Type B pancreatic cell (in vitro differentiated cells): ENCODE results near the gene DSCAML1. TPM values are rescaled to one million over a fixed set of nuclear protein-coding genes. Genes with fewer than 3 reads are reported as not detected.

Experiments used
- DNase-seq: peaks from one replicate; pipeline ENCODE4 v3.0.0; 2021; ENCODE audit warnings: mixed read lengths; ENCODE audit not compliant: unreplicated experiment; ENCODE audit errors: extremely low spot score
- H3K27ac Mint-ChIP-seq: 2 replicates; pipeline ENCODE4 v1.8.0; 2021; ENCODE audit warnings: mild to moderate bottlenecking, mixed read lengths
- H3K27me3 Mint-ChIP-seq: 2 replicates; pipeline ENCODE4 v1.8.0; 2021; ENCODE audit warnings: mixed read lengths
- H3K36me3 Mint-ChIP-seq: 2 replicates; pipeline ENCODE4 v1.8.0; 2021; ENCODE audit warnings: mixed read lengths
- H3K4me1 Mint-ChIP-seq: one replicate; pipeline ENCODE4 v1.8.0; 2021; ENCODE audit warnings: mixed read lengths; ENCODE audit not compliant: unreplicated experiment
- H3K4me3 Mint-ChIP-seq: 2 replicates; pipeline ENCODE4 v1.8.0; 2021; ENCODE audit warnings: mild to moderate bottlenecking, mixed read lengths
- H3K9me3 Mint-ChIP-seq: 2 replicates; pipeline ENCODE4 v1.8.0; 2021; ENCODE audit warnings: mixed read lengths
- CTCF ChIP-seq: fragments of 200-600 bp; sonication (generic); conservative IDR thresholded peaks from 2 replicates; pipeline ENCODE4 v1.5.0; 2021; ENCODE audit warnings: antibody characterized with exemption, mild to moderate bottlenecking
- total RNA-seq: library from RNA; stranded (reverse); gene quantifications from 2 replicates; pipeline ENCODE4 v1.2.1, GENCODE V29; 2021; ENCODE audit warnings: low replicate concordance

Gene DSCAML1
- total RNA-seq, 1 donor from 2014 or later: 5.8 TPM

GRCh38 chr11:117748771-117749540 is 48.1 kb downstream of the DSCAML1 start:
- Mint-ChIP-seq H3K4me3 (no peak overlapping the region), H3K4me1 (peaks cover 19% of the 10 kb centered on the region), H3K27ac (no peak overlapping the region), H3K9me3 (no peaks in the 10 kb centered on the region), H3K36me3 (no peaks in the 10 kb centered on the region), H3K27me3 (peaks cover 36% of the 10 kb centered on the region)
- TF ChIP-seq CTCF: no peak
- no peak for DNase-seq

- Mint-ChIP-seq H3K4me3 (no peak overlapping the region), H3K27me3 (peaks cover 28% of the 10 kb centered on the region), H3K9me3 (no peaks in the 10 kb centered on the region), H3K4me1 (peaks cover 29% of the 10 kb centered on the region), H3K36me3 (no peaks in the 10 kb centered on the region), H3K27ac (no peak overlapping the region)
- no peak for DNase-seq
- no peak for TF ChIP-seq CTCF
These were observed 49.1 kb downstream of the DSCAML1 start for GRCh38 chr11:117747892-117748291.

- no peak overlapping the region for H3K4me3 Mint-ChIP-seq
- H3K9me3 Mint-ChIP-seq: peaks cover 4% of the 10 kb centered on the region
- TF ChIP-seq CTCF: no peak
- DNase-seq: no peak
- no peaks in the 10 kb centered on the region for H3K36me3 Mint-ChIP-seq
- H3K27ac Mint-ChIP-seq: no peak overlapping the region
- peaks cover 20% of the 10 kb centered on the region for H3K27me3 Mint-ChIP-seq
- H3K4me1 Mint-ChIP-seq: peaks cover 21% of the 10 kb centered on the region
These were observed 51.7 kb downstream of the DSCAML1 start for GRCh38 chr11:117745346-117745745.

DNA sequence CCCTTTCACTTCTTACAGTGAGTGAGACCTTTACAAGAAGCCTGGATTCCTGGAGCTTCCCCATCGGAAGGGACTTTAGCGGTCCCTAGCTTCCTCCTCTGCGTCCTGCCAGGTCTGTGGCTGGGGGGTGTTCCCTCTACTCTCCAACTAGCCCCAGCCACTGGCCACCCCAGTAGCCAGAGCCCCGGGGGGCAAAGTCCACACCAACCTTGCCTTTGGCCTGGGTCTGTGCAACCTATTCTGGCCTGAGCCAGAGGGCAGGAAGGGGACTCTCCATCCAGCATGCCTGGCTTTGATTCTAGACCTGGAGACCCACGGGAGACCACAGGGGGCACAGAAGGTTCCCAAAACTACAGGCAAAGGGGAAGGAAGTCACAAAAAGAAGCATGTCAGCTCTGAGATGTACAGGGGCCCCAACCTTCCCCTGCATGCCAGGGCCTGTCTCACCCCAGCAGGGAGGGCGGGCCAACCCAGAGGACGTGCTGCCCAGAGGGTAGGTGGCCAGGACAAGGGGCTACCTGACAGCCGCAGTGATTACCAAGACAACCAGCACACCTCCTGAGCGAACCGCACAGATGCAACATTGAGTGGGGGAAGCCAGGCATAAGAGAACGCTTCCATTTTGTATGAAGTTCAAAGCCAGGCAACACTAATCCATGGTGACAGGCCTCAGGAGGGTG is 52.4 kb downstream of the DSCAML1 start:
- peaks cover 21% of the 10 kb centered on the region for H3K4me1 Mint-ChIP-seq
- no peak for DNase-seq
- no peak overlapping the region for H3K4me3 Mint-ChIP-seq
- TF ChIP-seq CTCF: no peak
- H3K36me3 Mint-ChIP-seq: no peaks in the 10 kb centered on the region
- H3K27me3 Mint-ChIP-seq: peaks cover 24% of the 10 kb centered on the region
- H3K9me3 Mint-ChIP-seq: peaks cover 4% of the 10 kb centered on the region
- no peak overlapping the region for H3K27ac Mint-ChIP-seq

GRCh38 chr11:117743121-117743815 is 53.7 kb downstream of the DSCAML1 start:
- H3K27ac Mint-ChIP-seq: no peak overlapping the region
- H3K9me3 Mint-ChIP-seq: peaks cover 4% of the 10 kb centered on the region
- H3K36me3 Mint-ChIP-seq: no peaks in the 10 kb centered on the region
- peak overlapping the region; percentile 22 for H3K4me3 Mint-ChIP-seq
- H3K4me1 Mint-ChIP-seq: peaks cover 17% of the 10 kb centered on the region
- no peak for DNase-seq
- no peak for TF ChIP-seq CTCF
- peaks cover 29% of the 10 kb centered on the region for H3K27me3 Mint-ChIP-seq
